SH-SY5Y (cell line): Measurements from ENCODE around the gene WDFY4.

Experiments used
- GATA2 ChIP-seq: IDR thresholded peaks from 2 replicates; pipeline ENCODE4 v1.6.1; 2011; ENCODE audit warnings: mild to moderate bottlenecking, low read depth, low read length
- GATA3 ChIP-seq: IDR thresholded peaks from 2 replicates; pipeline ENCODE4 v1.6.1; 2011; ENCODE audit warnings: low read depth, mild to moderate bottlenecking, low read length, moderate library complexity

DNA sequence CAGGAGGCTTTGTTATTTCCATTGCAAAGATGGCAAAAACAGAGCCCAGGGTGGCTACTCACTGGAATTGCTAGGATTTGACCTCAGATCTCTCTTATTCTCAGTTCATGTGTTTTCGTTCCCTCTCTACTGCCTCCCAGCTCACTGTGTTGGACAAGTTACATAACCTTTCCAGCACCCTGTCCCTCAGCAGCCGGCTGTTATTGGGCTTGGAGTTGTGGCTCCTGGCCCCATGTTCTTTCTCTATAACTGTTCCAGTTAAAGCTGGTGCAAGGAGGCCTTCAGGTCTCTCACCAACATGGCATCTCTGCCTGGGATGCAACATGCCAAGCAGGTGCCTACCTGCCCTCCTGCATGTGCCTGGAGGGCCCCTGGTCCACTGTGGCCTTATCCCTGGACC, 198.2 kb downstream of the WDFY4 start:
- TF ChIP-seq GATA3 (no peak), GATA2 (no peak)
